HEK293 (cell line): ENCODE measurements around the gene ZNF343.
A peak's percentile ranks its signal among the peaks of the same experiment; 100 is the strongest.

Experiments
- ELK4 ChIP-seq: IDR thresholded peaks from 2 replicates; pipeline ENCODE4 v1.6.1; 2011; ENCODE audit warnings: mild to moderate bottlenecking, low read depth, low read length, borderline replicate concordance
- FEZF1 ChIP-seq: fragments of 450-650 bp; formaldehyde crosslinking; IDR thresholded peaks from 2 replicates; pipeline ENCODE4 v1.5.1; 2016; ENCODE audit warnings: missing biosample characterization, missing genetic modification characterization
- GLIS1 ChIP-seq: fragments of 450-650 bp; formaldehyde crosslinking; IDR thresholded peaks from 2 replicates; pipeline ENCODE4 v1.5.1; 2016; ENCODE audit warnings: missing biosample characterization, missing genetic modification characterization
- KLF17 ChIP-seq: fragments of 450-650 bp; formaldehyde crosslinking; IDR thresholded peaks from 2 replicates; pipeline ENCODE4 v1.5.1; 2016; ENCODE audit warnings: missing biosample characterization, missing genetic modification characterization
- SCRT2 ChIP-seq: fragments of 450-650 bp; formaldehyde crosslinking; IDR thresholded peaks from 2 replicates; pipeline ENCODE4 v1.5.1; 2016; ENCODE audit warnings: missing biosample characterization, missing genetic modification characterization
- SP2 ChIP-seq: fragments of 450-650 bp; formaldehyde crosslinking; IDR thresholded peaks from 2 replicates; pipeline ENCODE4 v1.5.1; 2016; ENCODE audit warnings: missing biosample characterization, missing genetic modification characterization
- ZBTB21 ChIP-seq: fragments of 450-650 bp; formaldehyde crosslinking; IDR thresholded peaks from 2 replicates; pipeline ENCODE4 v1.5.1; 2017; ENCODE audit warnings: missing biosample characterization, missing genetic modification characterization
- ZBTB26 ChIP-seq: fragments of 450-650 bp; formaldehyde crosslinking; optimal IDR thresholded peaks from 2 replicates; pipeline ENCODE3; 2016; ENCODE audit warnings: missing biosample characterization, mild to moderate bottlenecking, missing genetic modification characterization
- ZBTB48 ChIP-seq: fragments of 450-650 bp; formaldehyde crosslinking; IDR thresholded peaks from 2 replicates; pipeline ENCODE4 v1.5.1; 2016; ENCODE audit warnings: missing biosample characterization, missing genetic modification characterization
- ZBTB49 ChIP-seq: fragments of 450-650 bp; formaldehyde crosslinking; IDR thresholded peaks from 2 replicates; pipeline ENCODE4 v1.5.1; 2016; ENCODE audit warnings: missing biosample characterization, missing genetic modification characterization, low read depth
- ZBTB7A ChIP-seq: fragments of 450-650 bp; formaldehyde crosslinking; IDR thresholded peaks from 2 replicates; pipeline ENCODE4 v1.5.1; 2016; ENCODE audit warnings: low read depth, missing biosample characterization, missing genetic modification characterization
- ZEB2 ChIP-seq: fragments of 450-650 bp; formaldehyde crosslinking; IDR thresholded peaks from 2 replicates; pipeline ENCODE4 v1.5.1; 2016; ENCODE audit warnings: missing biosample characterization, missing genetic modification characterization
- ZFHX2 ChIP-seq: fragments of 450-650 bp; formaldehyde crosslinking; conservative IDR thresholded peaks from 2 replicates; pipeline ENCODE4 v1.5.1; 2016; ENCODE audit warnings: missing biosample characterization, missing genetic modification characterization
- ZFP41 ChIP-seq: fragments of 450-650 bp; formaldehyde crosslinking; IDR thresholded peaks from 2 replicates; pipeline ENCODE4 v1.5.1; 2016; ENCODE audit warnings: missing biosample characterization, missing genetic modification characterization, borderline replicate concordance
- ZIC2 ChIP-seq: fragments of 450-650 bp; formaldehyde crosslinking; IDR thresholded peaks from 2 replicates; pipeline ENCODE4 v1.5.1; 2016; ENCODE audit warnings: missing biosample characterization, missing genetic modification characterization
- ZNF138 ChIP-seq: fragments of 450-650 bp; formaldehyde crosslinking; IDR thresholded peaks from 2 replicates; pipeline ENCODE4 v1.5.1; 2016; ENCODE audit warnings: missing biosample characterization, missing genetic modification characterization, borderline replicate concordance
- ZNF140 ChIP-seq: fragments of 450-650 bp; formaldehyde crosslinking; IDR thresholded peaks from 2 replicates; pipeline ENCODE4 v1.5.1; 2016; ENCODE audit warnings: missing biosample characterization, missing genetic modification characterization
- ZNF148 ChIP-seq: fragments of 450-650 bp; formaldehyde crosslinking; IDR thresholded peaks from 2 replicates; pipeline ENCODE4 v1.5.0; 2017; ENCODE audit warnings: missing biosample characterization, missing genetic modification characterization, borderline replicate concordance
- ZNF18 ChIP-seq: fragments of 450-650 bp; formaldehyde crosslinking; IDR thresholded peaks from 2 replicates; pipeline ENCODE4 v1.5.1; 2016; ENCODE audit warnings: missing biosample characterization, missing genetic modification characterization
- ZNF404 ChIP-seq: fragments of 450-650 bp; formaldehyde crosslinking; IDR thresholded peaks from 2 replicates; pipeline ENCODE4 v1.5.1; 2017; ENCODE audit warnings: missing biosample characterization, missing genetic modification characterization
- ZNF473 ChIP-seq: fragments of 450-650 bp; formaldehyde crosslinking; IDR thresholded peaks from 2 replicates; pipeline ENCODE4 v1.5.1; 2017; ENCODE audit warnings: missing biosample characterization, missing genetic modification characterization
- ZNF488 ChIP-seq: fragments of 450-650 bp; formaldehyde crosslinking; IDR thresholded peaks from 2 replicates; pipeline ENCODE4 v1.5.1; 2016; ENCODE audit warnings: missing biosample characterization, missing genetic modification characterization
- ZNF548 ChIP-seq: fragments of 450-650 bp; formaldehyde crosslinking; IDR thresholded peaks from 2 replicates; pipeline ENCODE4 v1.5.1; 2016; ENCODE audit warnings: missing biosample characterization, missing genetic modification characterization
- ZNF626 ChIP-seq: fragments of 450-650 bp; sonication (Bioruptor Pico); formaldehyde crosslinking; IDR thresholded peaks from 2 replicates; pipeline ENCODE4 v1.5.1; 2018; ENCODE audit warnings: missing biosample characterization, missing genetic modification characterization, inconsistent platforms
- ZNF677 ChIP-seq: fragments of 450-650 bp; IDR thresholded peaks from 2 replicates; pipeline ENCODE4 v1.5.0; 2018; ENCODE audit warnings: missing biosample characterization, mild to moderate bottlenecking, missing genetic modification characterization, moderate library complexity
- ZNF692 ChIP-seq: fragments of 450-650 bp; formaldehyde crosslinking; IDR thresholded peaks from 2 replicates; pipeline ENCODE4 v1.5.1; 2016; ENCODE audit warnings: missing biosample characterization, missing genetic modification characterization
- ZSCAN23 ChIP-seq: fragments of 450-650 bp; formaldehyde crosslinking; IDR thresholded peaks from 2 replicates; pipeline ENCODE4 v1.5.1; 2016; ENCODE audit warnings: missing biosample characterization, missing genetic modification characterization

ZNF343 gene

GRCh38 chr20:2524709-2525506, 16.2 kb upstream of the ZNF343 start (continued):
- TF ChIP-seq ZBTB21 = no peak
- TF ChIP-seq ZNF488 = no peak
- TF ChIP-seq FEZF1 = no peak
- TF ChIP-seq ZBTB48 = peak; percentile 74; the same call in 1 of the 2 replicates
- TF ChIP-seq SCRT2 = no peak
- no peak for TF ChIP-seq ZNF626 (tag by site-specific recombination)
- peak; percentile 11; the same call in 1 of the 2 replicates for TF ChIP-seq ZBTB7A (tag by site-specific recombination)
- TF ChIP-seq ZNF18 (tag by site-specific recombination) = no peak
- TF ChIP-seq ZNF140 (tag by site-specific recombination) = no peak
- TF ChIP-seq SP2 (tag by site-specific recombination) = peak; percentile 65
- TF ChIP-seq ZNF677 (tag by site-specific recombination) = no peak
- no peak; the same call in 1 of the 2 replicates for TF ChIP-seq ZFHX2 (tag by site-specific recombination)
- TF ChIP-seq ZNF138 (tag by site-specific recombination) = no peak
- no peak for TF ChIP-seq ZNF404 (tag by site-specific recombination)
- 0 out of 2 replicates have a peak, but pooled peaks have one; percentile 15 for TF ChIP-seq ZEB2 (tag by site-specific recombination)
- no peak for TF ChIP-seq ZSCAN23 (tag by site-specific recombination)
- peak; percentile 56 for TF ChIP-seq ZBTB26 (tag by site-specific recombination)
- TF ChIP-seq ZNF148 = no peak
- 0 out of 2 replicates have a peak, but pooled peaks have one; percentile 11 for TF ChIP-seq KLF17 (tag by site-specific recombination)
- TF ChIP-seq ZNF692 (tag by site-specific recombination) = peak; percentile 74; the same call in 1 of the 2 replicates
- TF ChIP-seq ZNF548 (tag by site-specific recombination) = no peak
- peak; percentile 18; the same call in 1 of the 2 replicates for TF ChIP-seq ZIC2 (tag by site-specific recombination)
- no peak for TF ChIP-seq ZBTB49 (tag by site-specific recombination)
- TF ChIP-seq ZNF473 = no peak
- TF ChIP-seq GLIS1 = peak; percentile 14; the same call in 1 of the 2 replicates
- no peak for TF ChIP-seq ZFP41
- TF ChIP-seq ELK4 = no peak
